NK-92 (cell line): ENCODE results near the gene C1QTNF5.

Experiments
- DNase-seq: peaks from one replicate; lab custom pipeline; 2025; ENCODE audit not compliant: unreplicated experiment; lab: John Stamatoyannopoulos, UW

C1QTNF5 gene

GRCh38 chr11:119359365-119360214 is 18.9 kb upstream of the C1QTNF5 start:
- no peak for DNase-seq

DNA sequence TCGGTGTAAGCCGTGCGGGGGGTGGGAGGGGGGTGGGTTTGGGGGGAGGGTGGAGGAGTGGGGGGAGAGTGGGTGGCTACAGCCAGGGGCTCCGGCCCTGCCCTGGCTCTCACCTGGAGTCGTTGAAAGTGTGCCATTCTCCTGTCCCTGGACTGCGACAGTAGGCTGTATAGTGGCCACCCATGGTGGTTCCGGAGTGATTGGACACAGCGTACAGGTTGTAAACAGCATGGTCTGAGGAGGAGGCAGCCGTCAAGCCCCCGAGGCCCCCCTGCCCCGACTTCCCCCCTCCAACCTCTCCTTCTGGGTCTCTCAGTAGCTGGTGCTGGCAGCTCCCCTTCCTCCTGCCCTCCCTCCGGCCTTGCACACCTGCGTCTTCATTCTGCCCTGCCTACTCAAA is 16.4 kb upstream of the C1QTNF5 start:
- no peak for DNase-seq

DNA sequence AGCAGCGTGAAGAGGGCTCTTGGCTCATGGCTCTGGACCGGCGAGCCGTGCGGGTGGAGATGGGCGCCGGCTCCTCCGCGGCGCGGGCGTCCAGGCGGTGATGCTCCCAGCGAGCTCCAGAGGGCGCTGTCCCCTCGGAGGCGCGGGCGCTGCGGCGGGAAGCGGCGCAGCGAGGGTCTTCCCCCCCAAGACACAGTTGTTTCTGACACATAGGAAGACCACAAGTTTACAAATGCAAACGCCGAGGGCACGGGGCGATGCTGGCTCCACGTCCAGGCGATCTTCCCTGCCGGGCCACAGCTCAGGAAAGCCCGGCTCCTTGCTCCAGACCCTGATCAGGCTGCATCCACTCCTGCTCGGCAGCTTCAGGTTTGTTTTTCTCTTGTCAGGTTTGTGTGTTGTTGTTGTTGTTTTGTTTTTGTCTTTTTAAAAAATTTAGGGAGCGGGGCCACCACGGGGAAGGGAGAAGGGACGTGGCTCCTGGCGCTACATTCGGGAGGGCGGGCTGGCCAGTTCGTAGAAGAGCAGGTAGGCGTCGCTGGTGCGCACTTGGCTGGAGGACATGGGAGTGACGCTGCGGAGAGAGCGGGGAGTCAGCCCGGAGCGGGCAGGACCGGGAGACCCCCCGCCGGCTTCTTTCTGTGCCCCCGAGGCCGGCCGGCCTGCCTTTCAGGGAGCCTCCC is 15.8 kb upstream of the C1QTNF5 start:
- no peak for DNase-seq

DNA sequence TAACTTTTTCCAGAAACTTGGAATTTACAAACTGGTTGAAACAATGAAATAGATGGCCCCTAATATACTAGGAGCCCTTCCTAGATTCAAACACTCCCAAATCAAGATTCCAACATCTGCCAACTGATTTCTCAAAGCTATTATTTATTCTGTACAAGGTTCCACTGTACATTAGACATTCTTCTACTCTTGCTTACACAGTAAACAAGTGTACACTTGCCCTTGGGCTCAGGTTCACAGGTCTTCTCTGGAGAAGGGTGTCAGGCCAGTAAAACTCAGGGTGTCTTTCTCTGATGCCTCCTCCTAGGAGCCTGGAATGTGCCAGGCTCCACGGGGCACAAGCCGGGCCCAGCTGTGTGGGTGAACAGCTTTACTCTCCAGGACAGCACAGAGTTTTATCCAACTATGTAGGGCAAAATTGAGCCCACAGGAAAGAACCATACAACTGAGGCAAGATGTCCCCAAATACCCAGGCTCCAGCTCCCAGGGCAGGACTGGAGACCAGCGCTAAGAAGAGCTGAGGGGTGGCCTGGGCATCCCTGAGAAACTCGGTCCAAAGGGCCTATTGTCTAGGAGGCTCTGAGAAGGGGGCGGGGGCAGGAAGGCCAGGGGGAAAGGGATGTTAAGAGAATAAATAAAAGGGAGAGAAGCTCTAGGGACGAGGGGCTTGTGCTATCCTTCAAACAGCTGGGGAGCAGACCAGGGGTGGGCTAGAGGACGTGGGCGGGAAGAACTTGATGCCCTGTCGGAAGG is 14.6 kb upstream of the C1QTNF5 start:
- DNase-seq: no peak

DNA sequence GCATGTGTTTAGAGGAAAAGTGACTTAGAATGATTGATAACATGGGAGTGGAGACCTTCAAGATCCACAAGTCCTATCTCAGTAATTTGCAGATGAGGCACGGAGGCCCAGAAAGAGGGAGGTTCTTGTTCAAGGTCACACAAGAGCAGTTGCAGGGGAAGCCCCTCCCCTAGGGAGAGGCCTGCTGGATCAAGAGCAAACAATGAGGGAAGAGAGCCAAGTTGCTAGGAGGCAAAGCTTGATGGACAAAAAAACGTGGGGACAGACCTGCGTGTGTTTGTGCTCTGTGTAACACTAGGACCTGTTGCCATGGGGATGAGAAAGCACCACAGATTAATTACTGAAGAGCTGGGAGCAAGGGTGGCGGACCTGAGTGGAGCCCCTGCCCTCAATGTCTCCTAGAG is 12.2 kb upstream of the C1QTNF5 start:
- no peak for DNase-seq

DNA sequence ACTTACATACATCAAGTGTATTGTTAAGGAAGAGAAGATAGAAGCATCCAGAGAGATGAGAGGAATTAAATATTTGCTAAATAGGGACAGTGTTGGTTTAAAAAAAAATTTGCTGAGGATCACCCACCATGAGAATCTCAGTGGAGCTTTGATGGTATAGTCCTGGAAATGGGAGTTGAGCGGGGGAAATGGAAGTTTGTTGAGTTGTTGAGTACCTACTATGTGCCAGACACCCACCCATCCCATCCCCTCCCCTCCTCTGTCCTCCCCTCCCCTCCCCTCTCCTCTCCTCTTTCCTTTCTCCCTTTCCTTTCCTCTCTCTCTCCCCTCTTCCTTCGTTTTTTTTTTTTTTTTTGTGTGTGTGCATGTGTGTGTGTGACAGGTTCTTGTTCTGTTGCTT is 10.5 kb upstream of the C1QTNF5 start:
- DNase-seq: no peak

GRCh38 chr11:119350302-119350701 is 9.6 kb upstream of the C1QTNF5 start:
- no peak for DNase-seq

GRCh38 chr11:119347940-119348605 is 7.4 kb upstream of the C1QTNF5 start:
- no peak for DNase-seq

DNA sequence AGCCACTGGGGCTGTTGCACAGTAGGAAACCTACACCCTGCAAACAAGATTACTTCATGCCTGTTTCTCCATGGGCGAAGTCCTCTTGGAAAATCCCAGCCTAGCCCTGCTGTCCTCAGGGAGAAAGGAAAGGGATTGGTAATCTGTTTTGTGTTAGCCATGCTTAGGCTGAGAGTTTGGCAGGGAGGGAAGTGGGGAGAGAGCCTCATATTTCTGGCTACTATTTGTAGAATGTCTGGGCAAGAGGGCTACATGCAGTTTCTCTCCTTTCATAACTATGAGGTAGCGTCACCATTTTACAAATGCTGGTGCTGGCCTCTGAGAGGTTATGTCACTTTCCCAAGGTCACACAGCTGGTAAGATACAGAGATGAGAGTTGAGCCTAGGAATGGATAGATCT is 6.6 kb upstream of the C1QTNF5 start:
- no peak for DNase-seq

GRCh38 chr11:119346605-119347004 is 5.9 kb upstream of the C1QTNF5 start, which contains the start of gene MFRP:
TSS of gene MFRP (minus strand) at chr11:119346705. CDS start at chr11:119346513, 192 bp downstream.
- no peak for DNase-seq

DNA sequence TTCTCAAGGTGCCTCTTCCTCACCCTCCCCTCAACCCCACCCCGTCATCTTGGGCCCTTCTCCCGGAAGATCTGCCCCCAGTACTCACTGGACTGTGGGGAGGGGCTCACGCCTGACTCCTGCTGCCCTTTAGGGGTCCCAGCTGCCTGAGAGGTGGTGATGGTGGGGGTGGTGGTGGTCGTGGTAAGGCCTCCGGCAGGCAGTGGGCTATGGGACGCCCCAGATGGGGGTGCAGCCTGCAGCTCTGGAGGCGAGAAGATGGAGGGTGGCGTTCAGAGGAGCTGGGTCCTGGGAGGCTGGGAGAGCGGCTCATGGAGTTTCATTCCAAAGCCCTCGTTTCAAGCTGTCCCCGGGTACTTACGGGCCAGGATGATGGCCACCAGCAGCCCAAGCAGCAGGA is 5.0 kb upstream of the C1QTNF5 start:
- no peak for DNase-seq

DNA sequence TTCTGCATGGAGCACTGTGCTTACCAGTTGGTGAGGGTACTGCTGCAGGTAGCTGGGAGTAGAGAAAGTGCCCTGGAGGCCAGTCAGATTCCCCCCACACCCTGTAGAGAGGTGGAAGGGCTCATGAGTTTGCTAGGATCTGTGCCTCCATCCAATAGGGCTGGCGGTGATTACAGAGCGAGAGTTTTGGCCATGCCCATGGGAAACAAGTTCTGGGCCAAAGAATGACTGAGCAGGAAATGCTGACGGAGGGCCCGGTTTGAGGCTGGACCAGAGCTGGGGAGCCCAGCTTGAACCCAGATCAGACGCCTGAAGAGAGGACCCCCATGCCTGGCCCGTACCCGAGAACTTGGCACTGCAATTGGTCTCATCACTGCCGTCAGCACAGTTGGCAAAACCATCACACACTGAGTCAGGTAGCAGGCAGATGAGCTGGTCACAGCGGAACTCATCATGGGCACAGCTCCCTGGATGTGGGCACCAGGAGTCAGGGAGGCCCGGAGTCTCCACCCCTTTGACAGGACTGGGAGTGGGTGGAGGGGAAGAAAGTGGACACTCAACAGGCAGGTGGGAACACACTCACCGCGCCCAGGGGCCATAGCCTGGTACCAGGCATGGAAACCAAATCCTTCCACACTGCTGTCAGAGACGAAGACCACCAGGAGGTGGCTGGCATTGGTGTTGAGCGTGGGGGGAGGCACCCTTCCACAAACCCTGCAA is 3.8 kb upstream of the C1QTNF5 start:
- DNase-seq: no peak

DNA sequence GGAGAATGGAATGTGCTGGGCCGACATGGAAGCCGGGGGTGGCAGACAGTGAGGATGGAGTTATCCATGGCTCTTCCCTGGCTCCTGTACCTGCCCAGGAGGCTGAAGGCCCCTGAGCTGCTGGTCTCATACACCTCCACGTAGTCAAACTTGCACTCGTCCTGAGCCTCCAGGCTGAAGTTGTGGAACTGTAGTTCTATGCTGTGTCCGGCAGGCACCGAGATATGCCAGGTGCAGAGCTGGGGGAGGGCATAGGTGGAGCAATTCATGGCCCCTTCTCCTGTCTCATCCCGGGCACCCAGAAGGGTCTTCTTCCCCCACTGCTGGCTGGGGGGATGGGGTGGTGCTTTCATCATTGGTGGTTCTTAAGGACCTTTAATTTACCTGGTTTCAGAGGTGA is 3.0 kb upstream of the C1QTNF5 start:
- DNase-seq: no peak

GRCh38 chr11:119342362-119343130 is 1.9 kb upstream of the C1QTNF5 start:
- no peak for DNase-seq

DNA sequence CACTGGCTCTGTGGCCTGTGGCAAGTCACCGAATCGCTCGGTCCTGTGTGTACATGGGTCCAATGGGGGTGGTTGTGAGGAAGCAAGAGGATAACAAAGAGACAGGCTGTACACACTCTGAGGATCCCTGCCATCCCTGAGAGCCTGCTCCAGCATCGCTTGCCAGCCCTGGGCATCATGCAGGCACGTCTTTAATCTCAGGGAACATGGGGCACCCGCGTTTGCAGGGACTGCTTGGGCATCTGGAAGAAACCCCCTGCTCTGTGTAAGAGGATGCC is 1.3 kb upstream of the C1QTNF5 start:
- no peak for DNase-seq

DNA sequence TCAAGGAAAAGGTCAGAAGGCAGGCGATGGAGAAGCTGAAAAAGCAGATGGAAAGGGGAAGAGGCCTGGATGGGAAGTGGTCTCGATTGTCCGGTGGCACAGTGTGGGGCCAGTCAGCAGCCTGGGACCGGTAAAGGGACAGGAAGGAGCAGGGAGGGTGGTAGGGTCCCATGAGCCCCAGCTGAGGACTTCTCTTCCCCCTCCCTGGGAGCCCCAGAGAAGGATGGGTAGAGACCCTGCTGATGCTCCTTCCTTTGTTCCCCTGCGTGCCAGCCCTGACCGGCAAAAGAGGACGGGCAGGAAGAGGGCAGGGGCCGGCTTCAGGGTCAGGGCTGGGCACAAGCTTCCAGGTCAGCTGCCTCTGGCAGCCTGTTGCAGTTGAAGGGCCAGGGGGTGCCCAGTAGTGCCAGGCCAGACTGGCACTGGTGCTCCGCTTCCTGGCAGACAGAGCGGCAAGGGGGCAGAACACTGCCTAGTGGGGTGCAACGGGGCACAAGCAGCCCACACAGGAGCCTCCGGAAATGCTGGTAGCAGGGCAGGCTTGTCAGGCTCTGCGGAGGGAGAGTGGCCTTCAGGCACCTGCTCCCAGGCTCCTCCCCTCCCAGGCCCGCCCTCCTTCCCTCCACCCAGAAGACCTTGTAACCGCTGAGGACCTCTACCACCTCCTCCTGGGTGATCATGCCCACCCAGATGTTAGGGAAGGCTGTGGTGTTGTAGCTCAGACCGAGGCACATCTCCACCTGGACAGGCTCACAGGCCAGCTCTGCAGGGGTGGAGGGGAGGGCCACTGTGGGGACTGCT is 739 bp upstream of the C1QTNF5 start:
- DNase-seq: no peak

DNA sequence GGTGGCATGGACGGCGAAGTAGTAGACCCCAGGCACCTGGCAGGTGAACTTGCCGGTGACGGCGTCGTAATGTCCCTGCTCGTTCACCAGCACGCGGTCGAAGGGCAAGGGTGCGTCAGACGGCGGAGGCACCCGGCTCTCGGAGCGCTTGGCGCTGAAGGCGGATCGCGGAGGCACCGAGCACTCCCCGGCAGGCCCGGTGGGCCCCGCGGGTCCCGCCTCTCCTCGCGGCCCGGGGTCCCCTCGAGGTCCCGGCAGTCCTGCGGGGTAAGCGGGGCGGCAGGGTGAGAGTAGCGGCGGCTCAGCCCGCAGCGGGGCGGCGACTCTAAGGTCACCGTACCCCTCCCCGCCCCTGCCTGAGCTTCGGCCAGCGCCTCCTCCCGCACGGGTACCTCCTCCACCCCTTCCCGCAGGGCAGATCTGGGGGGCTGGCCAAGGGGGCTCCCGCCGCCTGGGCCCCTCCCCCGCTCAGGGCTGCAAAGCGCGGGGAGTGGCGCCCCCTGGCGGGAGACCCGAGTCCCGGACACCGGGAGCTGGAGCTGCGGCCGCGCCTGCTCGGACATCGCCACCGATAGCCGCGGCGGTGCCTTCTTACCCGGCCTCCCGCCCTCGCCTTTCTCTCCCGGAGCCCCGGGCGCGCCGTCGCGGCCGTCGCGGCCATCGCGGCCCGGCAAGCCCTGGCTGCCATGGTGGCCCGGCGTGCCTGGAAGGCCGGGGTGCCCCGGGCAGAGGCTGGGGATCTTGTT is 921 bp downstream of the C1QTNF5 start:
- no peak for DNase-seq

GRCh38 chr11:119338965-119339588 is 1.6 kb downstream of the C1QTNF5 start:
- DNase-seq: no peak
